Measurements from ENCODE around the gene DSTYK. TPM values are rescaled to one million over a fixed set of nuclear protein-coding genes. Genes with fewer than 3 reads are reported as not detected.

DSTYK gene
- total and polyA plus RNA-seq, 2 experiments from 2014 or later = 6.1 to 10.7 TPM

GRCh38 chr1:205142102-205142469 is 69.4 kb downstream of the DSTYK start:
- Histone ChIP-seq H4K20me1 (replicated peaks; ENCODE audit: insufficient read depth) (no peaks in the 10 kb centered on the region), H3K4me2 (no peak overlapping the region), H3K9me2 (ENCODE audit: insufficient read depth) (no peaks in the 10 kb centered on the region), H3K4me3 (no peak overlapping the region), H3K27ac (ENCODE audit: low read depth) (no peak overlapping the region), H3K36me3 (ENCODE audit: insufficient read depth) (no peaks in the 10 kb centered on the region), H3K4me1 (ENCODE audit: insufficient read depth) (peaks cover 6% of the 10 kb centered on the region), H3K27me3 (ENCODE audit: insufficient read depth) (no peaks in the 10 kb centered on the region), H3F3A (replicated peaks; ENCODE audit: low read depth) (peaks cover 5% of the 10 kb centered on the region), H3K79me2 (replicated peaks; ENCODE audit: insufficient read depth) (no peaks in the 10 kb centered on the region), H2AFZ (no peak overlapping the region)
- peak; percentile 21 for ATAC-seq
- Mint-ChIP-seq H3K4me1 (peaks cover 21% of the 10 kb centered on the region; the same call in 2 of the 3 replicates), H3K27ac (no peak overlapping the region), H3K36me3 (ENCODE audit: low read depth) (peaks cover 24% of the 10 kb centered on the region), H3K4me3 (no peak overlapping the region), H3K27me3 (ENCODE audit: insufficient read depth, low read depth, poor library complexity) (peaks cover 3% of the 10 kb centered on the region), H3K9me3 (peaks cover 24% of the 10 kb centered on the region)
- no peak for TF ChIP-seq ZNF114 (CRISPR knock-in tag; IDR thresholded peaks at IDR 0.05)
- no peak for TF ChIP-seq POLR2AphosphoS5 (IDR thresholded peaks at IDR 0.05; ENCODE audit: low read depth)
- no peak for TF ChIP-seq ZNF462 (CRISPR knock-in tag; IDR thresholded peaks at IDR 0.05)
- TF ChIP-seq ZNF331 (CRISPR knock-in tag; IDR thresholded peaks at IDR 0.05; ENCODE audit: low read depth) = no peak
- no peak for TF ChIP-seq REST (IDR thresholded peaks at IDR 0.05; ENCODE audit: unreplicated experiment)
- no peak for TF ChIP-seq EZH2phosphoT487 (IDR thresholded peaks at IDR 0.05; ENCODE audit: unreplicated experiment)
- TF ChIP-seq NANOG (IDR thresholded peaks at IDR 0.05; ENCODE audit: borderline replicate concordance) = no peak
- no peak for TF ChIP-seq EZH2 (IDR thresholded peaks at IDR 0.05; ENCODE audit: low read depth, unreplicated experiment)
- TF ChIP-seq JUNB (IDR thresholded peaks at IDR 0.05; ENCODE audit: unreplicated experiment) = no peak
- DNase-seq (ENCODE audit: low spot score) = no peak

Data from GM23338 (cell line).